MM.1S (cell line): Measurements from ENCODE around the gene KNG1.

ENCODE experiments used
- DNase-seq: peaks from one replicate; pipeline ENCODE4 v3.0.0-alpha.2; 2015
- H2AFZ ChIP-seq: fragments of 300-600 bp; sonication (generic); 2 replicates; pipeline ENCODE4 v1.6.0; 2016; ENCODE audit warnings: antibody characterized with exemption, low read length
- H3F3A ChIP-seq: fragments of 300-600 bp; sonication (generic); 2 replicates; pipeline ENCODE4 v1.6.1; 2016; ENCODE audit warnings: mild to moderate bottlenecking, antibody characterized with exemption, low read length, moderate library complexity, mixed read lengths; ENCODE audit not compliant: insufficient read depth
- H3K27ac ChIP-seq: fragments of 300-600 bp; sonication (generic); 2 replicates; pipeline ENCODE4 v1.5.1; 2016; ENCODE audit warnings: mild to moderate bottlenecking, low read length
- H3K27me3 ChIP-seq: fragments of 300-600 bp; sonication (generic); replicated peaks from 2 replicates; pipeline ENCODE4 v1.6.0; 2016; ENCODE audit warnings: low read length; ENCODE audit not compliant: insufficient read depth
- H3K36me3 ChIP-seq: fragments of 300-600 bp; sonication (generic); replicated peaks from 2 replicates; pipeline ENCODE4 v1.6.1; 2016; ENCODE audit warnings: mild to moderate bottlenecking, low read length, mixed read lengths; ENCODE audit not compliant: insufficient read depth
- H3K4me1 ChIP-seq: fragments of 300-600 bp; sonication (generic); 2 replicates; pipeline ENCODE4 v1.6.1; 2016; ENCODE audit warnings: low read length, mixed read lengths
- H3K4me2 ChIP-seq: fragments of 300-600 bp; sonication (generic); 2 replicates; pipeline ENCODE4 v1.6.0; 2016; ENCODE audit warnings: low read depth, low read length
- H3K4me3 ChIP-seq: fragments of 300-600 bp; sonication (generic); 2 replicates; pipeline ENCODE4 v1.5.1; 2016; ENCODE audit warnings: low read length, mixed read lengths
- H3K79me2 ChIP-seq: fragments of 300-600 bp; sonication (generic); 2 replicates; pipeline ENCODE4 v1.6.1; 2016; ENCODE audit warnings: mixed run types, low read length, mixed read lengths
- H3K9ac ChIP-seq: fragments of 300-600 bp; sonication (generic); 2 replicates; pipeline ENCODE4 v1.6.1; 2016; ENCODE audit warnings: low read length, mixed read lengths
- H3K9me2 ChIP-seq: fragments of 300-600 bp; sonication (generic); replicated peaks from 2 replicates; pipeline ENCODE4 v1.6.1; 2016; ENCODE audit warnings: mild to moderate bottlenecking, low read length, mixed read lengths; ENCODE audit not compliant: insufficient read depth
- H3K9me3 ChIP-seq: fragments of 300-600 bp; sonication (generic); replicated peaks from 2 replicates; pipeline ENCODE4 v1.6.1; 2016; ENCODE audit warnings: mild to moderate bottlenecking, low read length, mixed read lengths; ENCODE audit not compliant: insufficient read depth
- H4K20me1 ChIP-seq: fragments of 300-600 bp; sonication (generic); 2 replicates; pipeline ENCODE4 v1.6.1; 2016; ENCODE audit warnings: mild to moderate bottlenecking, low read length, moderate library complexity, mixed read lengths; ENCODE audit not compliant: insufficient read depth
- EZH2 ChIP-seq: fragments of 300-600 bp; sonication (generic); optimal IDR thresholded peaks from 2 replicates; pipeline ENCODE3; 2017; ENCODE audit warnings: low read depth, mild to moderate bottlenecking, antibody characterized with exemption, low read length, mixed read lengths
- EZH2phosphoT487 ChIP-seq: fragments of 300-600 bp; sonication (generic); IDR thresholded peaks from 2 replicates; pipeline ENCODE4 v1.6.1; 2018; ENCODE audit warnings: antibody characterized with exemption, low read length
- TF ChIP-seq, protein P1 (sequence below): fragments of 300-600 bp; sonication (generic); IDR thresholded peaks from 2 replicates; pipeline ENCODE4 v1.5.1; 2016; ENCODE audit warnings: antibody characterized with exemption, low read length, mixed read lengths

Gene KNG1

GRCh38 chr3:186746008-186746407 is 28.8 kb downstream of the KNG1 start:
- H3K4me1 ChIP-seq: no peaks in the 10 kb centered on the region
- no peaks in the 10 kb centered on the region for H4K20me1 ChIP-seq
- no peaks in the 10 kb centered on the region for H3K36me3 ChIP-seq
- H2AFZ ChIP-seq: no peak overlapping the region
- H3K79me2 ChIP-seq: no peaks in the 10 kb centered on the region
- no peaks in the 10 kb centered on the region; the same call in 1 of the 2 replicates for H3K9me2 ChIP-seq
- no peak overlapping the region for H3K4me3 ChIP-seq
- H3K9ac ChIP-seq: no peak overlapping the region
- no peak for TF ChIP-seq EZH2
- no peak for TF ChIP-seq EZH2phosphoT487
- TF ChIP-seq, protein P1, sequence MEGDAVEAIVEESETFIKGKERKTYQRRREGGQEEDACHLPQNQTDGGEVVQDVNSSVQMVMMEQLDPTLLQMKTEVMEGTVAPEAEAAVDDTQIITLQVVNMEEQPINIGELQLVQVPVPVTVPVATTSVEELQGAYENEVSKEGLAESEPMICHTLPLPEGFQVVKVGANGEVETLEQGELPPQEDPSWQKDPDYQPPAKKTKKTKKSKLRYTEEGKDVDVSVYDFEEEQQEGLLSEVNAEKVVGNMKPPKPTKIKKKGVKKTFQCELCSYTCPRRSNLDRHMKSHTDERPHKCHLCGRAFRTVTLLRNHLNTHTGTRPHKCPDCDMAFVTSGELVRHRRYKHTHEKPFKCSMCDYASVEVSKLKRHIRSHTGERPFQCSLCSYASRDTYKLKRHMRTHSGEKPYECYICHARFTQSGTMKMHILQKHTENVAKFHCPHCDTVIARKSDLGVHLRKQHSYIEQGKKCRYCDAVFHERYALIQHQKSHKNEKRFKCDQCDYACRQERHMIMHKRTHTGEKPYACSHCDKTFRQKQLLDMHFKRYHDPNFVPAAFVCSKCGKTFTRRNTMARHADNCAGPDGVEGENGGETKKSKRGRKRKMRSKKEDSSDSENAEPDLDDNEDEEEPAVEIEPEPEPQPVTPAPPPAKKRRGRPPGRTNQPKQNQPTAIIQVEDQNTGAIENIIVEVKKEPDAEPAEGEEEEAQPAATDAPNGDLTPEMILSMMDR: no peak
- no peak overlapping the region for H3K4me2 ChIP-seq
- H3F3A ChIP-seq: no peaks in the 10 kb centered on the region
- no peaks in the 10 kb centered on the region for H3K27me3 ChIP-seq
- no peak overlapping the region for H3K27ac ChIP-seq
- DNase-seq: no peak
- H3K9me3 ChIP-seq: no peaks in the 10 kb centered on the region

DNA sequence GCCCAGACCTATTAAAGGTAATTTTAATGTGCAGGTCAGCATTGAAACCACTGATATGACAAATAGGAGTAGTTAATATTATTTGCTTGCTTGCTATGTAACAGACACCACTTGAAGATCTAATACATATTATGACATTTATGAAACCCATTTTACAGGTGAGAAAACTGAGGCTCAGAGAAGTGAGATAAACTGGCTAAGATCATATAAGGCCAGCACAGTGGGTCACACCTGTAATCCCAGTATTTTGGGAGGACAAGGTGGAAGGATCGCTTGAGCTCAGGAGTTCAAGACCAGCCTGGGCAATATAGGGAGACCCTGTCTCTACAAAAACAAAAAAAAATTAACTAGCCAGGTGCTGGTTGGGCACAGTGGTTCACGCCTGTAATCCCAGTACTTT is 33.2 kb downstream of the KNG1 start:
- Histone ChIP-seq H4K20me1 (no peaks in the 10 kb centered on the region), H3K27ac (no peak overlapping the region), H3K79me2 (no peaks in the 10 kb centered on the region), H3K27me3 (no peaks in the 10 kb centered on the region), H3K9ac (no peak overlapping the region), H3K9me2 (no peaks in the 10 kb centered on the region; the same call in 1 of the 2 replicates), H3K4me3 (no peak overlapping the region), H2AFZ (no peak overlapping the region), H3K4me1 (no peaks in the 10 kb centered on the region), H3K9me3 (no peaks in the 10 kb centered on the region), H3K36me3 (no peaks in the 10 kb centered on the region), H3F3A (no peaks in the 10 kb centered on the region), H3K4me2 (no peak overlapping the region)
- DNase-seq: no peak
- TF ChIP-seq, protein P1: no peak
- TF ChIP-seq EZH2: no peak
- no peak for TF ChIP-seq EZH2phosphoT487

DNA sequence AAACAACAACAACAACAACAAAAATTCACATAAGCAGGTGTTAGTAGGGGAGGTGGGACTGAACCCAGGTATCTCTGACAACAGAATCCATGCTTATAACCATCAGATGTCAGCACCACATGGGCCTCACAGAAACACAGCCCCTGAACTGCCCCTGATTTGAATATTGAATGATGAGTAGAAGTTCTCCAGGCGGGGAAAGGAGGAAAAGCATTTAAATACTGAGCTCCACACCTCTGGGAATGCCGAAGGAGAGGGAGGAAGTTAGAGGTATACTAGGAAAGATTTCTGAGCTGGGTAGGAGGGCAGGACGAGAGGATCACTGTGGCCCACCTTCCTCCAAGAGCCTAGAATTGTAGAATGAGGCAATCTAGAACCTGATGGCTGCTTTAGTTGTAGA is 34.3 kb downstream of the KNG1 start:
- no peak for DNase-seq
- TF ChIP-seq, protein P1: no peak
- TF ChIP-seq EZH2phosphoT487 (no peak), EZH2 (no peak)
- H4K20me1 ChIP-seq: no peaks in the 10 kb centered on the region
- H3K27me3 ChIP-seq: no peaks in the 10 kb centered on the region
- no peaks in the 10 kb centered on the region; the same call in 1 of the 2 replicates for H3K9me2 ChIP-seq
- no peak overlapping the region for H3K4me3 ChIP-seq
- no peak overlapping the region for H3K4me2 ChIP-seq
- no peak overlapping the region for H3K27ac ChIP-seq
- no peak overlapping the region for H3K9ac ChIP-seq
- no peaks in the 10 kb centered on the region for H3K79me2 ChIP-seq
- H3K9me3 ChIP-seq: no peaks in the 10 kb centered on the region
- H3K4me1 ChIP-seq: no peaks in the 10 kb centered on the region
- no peaks in the 10 kb centered on the region for H3F3A ChIP-seq
- no peak overlapping the region for H2AFZ ChIP-seq
- H3K36me3 ChIP-seq: no peaks in the 10 kb centered on the region
